Spleen (tissue), 7 donors: ENCODE measurements around the gene SUPT16H.

Experiments used
- POLR2A ChIP-seq, 3 donors: fragments of 450-650 bp; IDR thresholded peaks; one replicate each; pipeline ENCODE4 v1.5.1; 2017; ENCODE audit warnings: antibody characterized with exemption in 3 of 3, mild to moderate bottlenecking in 1 of 3
- TF ChIP-seq, protein P1 (sequence below), 11 experiments: fragments of 200-600 bp in 7 of 11; fragments of 450-650 bp in 4 of 11; sonication (generic) in 4 of 11; IDR thresholded peaks in 8 of 11; conservative IDR thresholded peaks in 3 of 11; 1 replicate in 7 of 11; 2 replicates in 4 of 11; pipeline versions ENCODE4 v1.4.0 to v1.8.0; 2016 to 2021; ENCODE audit warnings: antibody characterized with exemption in 11 of 11, inconsistent platforms in 4 of 11, mild to moderate bottlenecking in 1 of 11
- donor health status: DM: no; HTN: no; CAD: no; lungs with moderate emphysema.
- donor health status: DM: no; HTN: no; CAD: no.
- donor health status: DM: no; HTN: no; CAD: no.

DNA sequence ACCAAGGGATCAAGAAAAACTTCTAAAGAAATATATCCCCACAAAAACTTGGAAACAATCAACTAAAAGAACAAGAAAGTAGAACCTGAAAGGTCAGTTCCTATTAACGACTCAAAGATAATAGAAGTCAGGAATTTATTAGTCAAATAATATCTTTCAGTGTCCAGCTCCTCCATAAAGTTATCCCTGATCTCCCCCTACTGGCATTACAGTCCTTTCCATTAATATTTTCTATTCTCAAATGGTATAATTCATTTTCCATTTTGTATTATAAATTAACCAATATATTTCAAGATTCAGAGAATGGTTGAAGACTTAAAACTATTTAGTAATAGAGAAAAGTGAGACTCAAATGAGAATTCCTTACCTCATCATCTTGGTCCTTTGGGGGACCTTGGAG, 11.6 kb upstream of the SUPT16H start:
- no peak for TF ChIP-seq POLR2A (IDR thresholded peaks at IDR 0.05)
- TF ChIP-seq, protein P1, sequence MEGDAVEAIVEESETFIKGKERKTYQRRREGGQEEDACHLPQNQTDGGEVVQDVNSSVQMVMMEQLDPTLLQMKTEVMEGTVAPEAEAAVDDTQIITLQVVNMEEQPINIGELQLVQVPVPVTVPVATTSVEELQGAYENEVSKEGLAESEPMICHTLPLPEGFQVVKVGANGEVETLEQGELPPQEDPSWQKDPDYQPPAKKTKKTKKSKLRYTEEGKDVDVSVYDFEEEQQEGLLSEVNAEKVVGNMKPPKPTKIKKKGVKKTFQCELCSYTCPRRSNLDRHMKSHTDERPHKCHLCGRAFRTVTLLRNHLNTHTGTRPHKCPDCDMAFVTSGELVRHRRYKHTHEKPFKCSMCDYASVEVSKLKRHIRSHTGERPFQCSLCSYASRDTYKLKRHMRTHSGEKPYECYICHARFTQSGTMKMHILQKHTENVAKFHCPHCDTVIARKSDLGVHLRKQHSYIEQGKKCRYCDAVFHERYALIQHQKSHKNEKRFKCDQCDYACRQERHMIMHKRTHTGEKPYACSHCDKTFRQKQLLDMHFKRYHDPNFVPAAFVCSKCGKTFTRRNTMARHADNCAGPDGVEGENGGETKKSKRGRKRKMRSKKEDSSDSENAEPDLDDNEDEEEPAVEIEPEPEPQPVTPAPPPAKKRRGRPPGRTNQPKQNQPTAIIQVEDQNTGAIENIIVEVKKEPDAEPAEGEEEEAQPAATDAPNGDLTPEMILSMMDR (IDR thresholded peaks at IDR 0.05 in 8 of 11, conservative IDR thresholded peaks at IDR 0.05 in 3 of 11): no peak
